Stimulated activated CD8-positive, alpha-beta memory T cell treated with anti-CD3 and anti-CD28 coated beads, Interleukin-4, amount 100 ng/mL, for 1 hour (primary cell): ENCODE data around the gene CACNA1G.

Experiments
- DNase-seq, 2 donors: peaks; one replicate each; pipeline ENCODE4 v3.0.0-alpha.2; 2020; ENCODE audit warnings: low read depth in 2 of 2, low spot score in 1 of 2

CACNA1G gene

DNA sequence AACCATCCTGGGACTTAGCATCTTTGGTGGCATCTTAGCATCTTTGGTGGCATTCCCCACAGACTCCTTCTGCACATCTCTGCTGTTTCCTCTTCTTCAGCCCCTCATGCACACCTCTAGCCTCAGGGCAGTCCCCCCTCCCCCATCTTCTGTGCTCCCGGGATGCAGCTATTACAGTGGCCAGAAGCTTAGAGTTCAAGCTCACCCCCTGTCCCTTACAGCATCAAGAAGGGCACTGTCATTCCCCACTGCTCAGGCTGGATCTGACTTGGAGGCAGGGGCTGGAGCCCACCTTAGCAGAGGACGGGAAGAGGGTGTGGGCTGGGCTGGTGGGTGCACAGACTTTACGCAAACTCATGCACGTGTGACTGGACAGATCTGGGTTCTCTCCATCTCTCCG, 27.3 kb upstream of the CACNA1G start:
- DNase-seq = no peak

GRCh38 chr17:50533720-50534148, 26.8 kb upstream of the CACNA1G start:
- DNase-seq = no peak

DNA sequence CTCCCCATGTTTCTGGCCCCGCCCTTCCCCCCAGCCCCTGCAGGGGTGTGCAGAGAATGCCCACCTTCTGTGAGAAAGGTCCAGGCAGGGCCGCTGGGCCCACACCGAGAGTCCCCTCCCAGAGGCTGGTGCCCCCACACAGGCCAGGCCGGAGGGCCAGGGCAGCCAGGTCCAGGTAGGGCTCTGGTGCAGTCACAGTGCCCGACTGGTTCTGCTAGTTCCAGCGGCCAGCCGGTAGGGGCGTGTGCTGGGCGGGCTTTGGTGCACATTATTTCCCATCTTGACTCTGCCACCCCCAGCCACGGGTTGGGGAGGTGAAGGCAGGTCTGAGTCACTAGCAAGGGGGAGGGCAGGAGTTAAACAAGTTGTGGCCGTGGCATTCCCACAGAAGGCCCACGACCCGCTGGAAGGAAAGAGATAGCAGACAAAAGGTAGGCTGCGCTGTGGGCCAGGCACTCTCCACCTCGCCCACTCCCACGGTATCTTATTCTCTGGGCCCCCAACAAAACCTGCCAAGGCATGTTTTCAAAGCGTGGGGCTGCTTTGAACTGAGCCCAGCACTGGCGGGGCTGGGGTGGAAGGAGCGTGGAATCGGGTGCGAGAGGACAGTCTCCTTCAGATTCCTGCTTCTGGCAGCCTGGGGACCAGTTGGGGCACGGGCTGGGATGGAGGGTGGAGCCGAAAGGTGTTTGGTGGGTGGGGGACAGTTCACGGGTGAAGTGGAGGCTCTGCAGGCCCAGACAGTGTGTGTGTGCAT, 26.1 kb upstream of the CACNA1G start:
- no peak for DNase-seq

GRCh38 chr17:50534979-50535326, 25.6 kb upstream of the CACNA1G start:
- DNase-seq = no peak

- no peak for DNase-seq
Observed at GRCh38 chr17:50535407-50535806, 25.1 kb upstream of the CACNA1G start.

DNA sequence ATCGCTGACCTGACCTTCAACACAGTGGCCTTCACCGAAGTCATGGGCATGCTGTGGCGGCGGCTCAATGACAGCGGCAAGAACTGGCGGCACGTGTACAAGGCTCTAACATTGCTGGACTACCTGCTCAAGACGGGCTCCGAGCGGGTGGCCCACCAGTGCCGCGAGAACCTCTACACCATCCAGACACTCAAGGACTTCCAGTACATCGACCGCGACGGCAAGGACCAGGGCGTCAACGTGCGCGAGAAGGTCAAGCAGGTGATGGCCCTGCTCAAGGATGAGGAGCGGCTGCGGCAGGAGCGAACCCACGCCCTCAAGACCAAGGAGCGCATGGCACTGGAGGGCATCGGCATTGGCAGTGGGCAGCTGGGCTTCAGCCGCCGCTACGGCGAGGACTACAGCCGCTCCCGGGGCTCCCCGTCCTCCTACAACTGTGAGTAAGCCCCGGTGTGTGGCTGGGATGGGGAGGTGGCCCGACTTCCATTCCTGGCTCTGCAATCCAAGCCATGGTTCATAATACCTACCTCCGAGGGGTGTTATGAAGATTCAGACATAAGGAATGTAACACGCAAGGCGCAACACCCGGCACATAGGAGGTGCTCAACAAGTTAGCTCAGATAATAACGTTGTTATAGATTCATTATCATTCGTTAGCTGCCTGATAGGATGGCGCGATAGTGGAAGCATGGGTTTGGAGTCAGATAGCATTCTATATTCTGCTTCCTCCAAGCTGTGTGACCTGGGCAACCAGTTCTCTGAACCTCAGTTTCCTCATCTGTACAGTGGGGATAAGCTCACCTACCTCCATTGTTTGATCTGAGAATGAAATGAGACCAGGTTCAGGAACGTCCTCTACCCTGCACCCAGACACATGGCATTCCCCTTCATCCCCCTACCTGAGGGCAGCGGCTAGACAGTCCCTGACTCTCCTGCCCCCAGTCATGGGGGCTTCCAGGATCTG, 23.6 kb upstream of the CACNA1G start:
- DNase-seq = no peak

DNA sequence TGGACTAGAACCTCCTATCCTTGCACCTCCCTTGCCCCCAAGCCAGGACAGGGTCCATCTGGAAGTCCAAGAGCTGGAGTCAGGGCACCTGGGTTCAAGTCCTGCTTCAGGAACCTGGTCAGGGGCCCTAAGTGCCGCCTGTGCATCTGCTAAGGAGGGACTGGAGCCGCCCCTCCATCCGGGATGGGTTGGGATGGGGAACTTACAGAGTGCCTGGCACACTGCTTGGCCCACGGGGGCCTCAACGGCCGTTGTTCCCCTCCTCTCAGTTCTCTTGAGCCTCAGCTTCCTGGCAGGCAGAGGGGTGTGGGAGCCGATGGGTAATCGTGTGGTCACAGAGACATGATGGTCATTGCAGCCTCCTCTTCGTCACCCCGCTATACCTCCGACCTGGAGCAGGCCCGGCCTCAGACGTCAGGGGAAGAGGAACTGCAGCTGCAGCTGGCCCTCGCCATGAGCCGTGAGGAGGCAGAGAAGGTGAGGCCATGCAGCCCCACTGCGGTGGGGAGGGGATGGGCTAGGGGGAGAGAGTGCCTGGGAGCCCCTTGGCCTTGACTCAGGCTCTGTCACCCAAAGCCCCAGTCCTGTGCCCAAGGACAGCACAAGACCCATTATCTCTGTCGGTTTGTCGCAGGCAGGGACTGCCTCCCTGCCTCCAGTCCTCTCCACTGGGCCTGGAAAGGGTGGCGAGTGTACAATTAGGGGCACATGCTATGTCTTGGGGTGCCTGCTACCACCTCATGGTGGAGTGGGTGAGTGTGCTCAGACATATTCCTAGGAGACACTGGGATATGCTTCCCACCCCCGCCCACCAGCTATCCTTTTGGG, 22.6 kb upstream of the CACNA1G start:
- no peak for DNase-seq

GRCh38 chr17:50538549-50539410, 21.7 kb upstream of the CACNA1G start:
- no peak for DNase-seq

- no peak for DNase-seq
Observed at GRCh38 chr17:50539762-50540559, 20.6 kb upstream of the CACNA1G start.

GRCh38 chr17:50540560-50541401, 19.7 kb upstream of the CACNA1G start:
- no peak for DNase-seq

- no peak for DNase-seq
Observed at GRCh38 chr17:50541402-50541715, 19.2 kb upstream of the CACNA1G start.

- DNase-seq = peak; percentile 63 to 73
Observed at GRCh38 chr17:50541716-50542688, 18.5 kb upstream of the CACNA1G start.

- DNase-seq = no peak
Observed at GRCh38 chr17:50542795-50543774, 17.4 kb upstream of the CACNA1G start.

DNA sequence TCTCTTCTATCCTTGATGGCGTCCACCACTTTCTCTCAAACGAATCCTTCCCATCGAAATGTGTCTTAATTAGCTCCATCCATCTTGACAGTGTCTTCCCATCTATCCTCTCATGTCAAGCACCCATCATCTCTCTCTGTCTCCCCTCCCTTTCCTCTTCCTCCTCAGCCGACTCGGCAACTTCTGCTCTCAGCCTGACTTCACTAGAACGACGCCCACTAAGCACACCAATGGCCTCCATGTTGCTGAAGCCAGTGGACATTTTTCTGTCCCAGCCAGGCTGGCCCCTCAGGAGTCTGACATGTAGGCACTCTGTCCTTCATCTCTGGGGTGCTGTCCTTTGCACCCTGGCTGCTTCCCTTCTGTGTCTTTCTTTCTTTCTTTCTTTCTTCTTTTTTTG, 16.0 kb upstream of the CACNA1G start:
- no peak for DNase-seq

DNA sequence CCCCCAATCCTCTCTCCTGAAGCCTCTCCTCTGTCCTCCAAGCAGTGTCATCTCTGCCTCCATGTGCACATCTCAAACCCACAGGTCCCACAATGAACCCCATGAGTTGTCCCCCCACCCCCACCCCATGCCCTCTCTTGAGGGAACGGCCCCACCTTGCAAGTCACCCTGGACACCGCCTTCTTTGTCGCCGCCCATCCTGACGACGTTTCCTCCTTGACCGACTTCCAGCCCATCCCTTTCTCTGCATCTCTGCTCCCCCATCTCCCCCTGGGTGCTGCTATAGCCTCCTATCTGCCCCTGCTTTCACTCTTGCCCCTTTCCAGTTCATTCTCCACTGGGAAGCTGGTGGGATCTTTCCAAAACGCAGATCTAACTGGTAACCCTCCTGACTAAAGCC, 15.2 kb upstream of the CACNA1G start:
- no peak for DNase-seq

DNA sequence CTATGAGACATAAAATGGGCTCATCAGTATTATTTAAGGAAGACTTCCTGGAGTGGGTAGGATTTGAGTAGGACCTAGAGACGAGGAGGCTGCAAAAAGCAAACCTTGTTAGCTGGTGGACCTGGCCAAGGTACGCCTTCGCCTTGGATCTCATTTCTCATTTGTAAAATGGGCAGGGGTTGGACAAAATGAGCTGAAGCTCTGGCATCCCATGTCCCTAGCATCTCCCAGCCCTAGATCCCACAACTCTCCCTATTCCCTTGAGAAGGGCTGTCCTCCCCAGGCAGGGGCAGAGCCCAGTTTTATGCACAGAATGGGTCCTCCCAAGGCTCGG, 13.8 kb upstream of the CACNA1G start:
- DNase-seq = no peak
